NCI-H345 treated with DMSO at 0.1 percent for 48 hours (cell line): Measurements from ENCODE around the gene CABLES2.
A peak's percentile ranks its signal among the peaks of the same experiment; 100 is the strongest.

Source experiments
- DNase-seq: peaks from one replicate; lab custom pipeline; 2025; ENCODE audit not compliant: unreplicated experiment; lab: John Stamatoyannopoulos, UW

Gene CABLES2

DNA sequence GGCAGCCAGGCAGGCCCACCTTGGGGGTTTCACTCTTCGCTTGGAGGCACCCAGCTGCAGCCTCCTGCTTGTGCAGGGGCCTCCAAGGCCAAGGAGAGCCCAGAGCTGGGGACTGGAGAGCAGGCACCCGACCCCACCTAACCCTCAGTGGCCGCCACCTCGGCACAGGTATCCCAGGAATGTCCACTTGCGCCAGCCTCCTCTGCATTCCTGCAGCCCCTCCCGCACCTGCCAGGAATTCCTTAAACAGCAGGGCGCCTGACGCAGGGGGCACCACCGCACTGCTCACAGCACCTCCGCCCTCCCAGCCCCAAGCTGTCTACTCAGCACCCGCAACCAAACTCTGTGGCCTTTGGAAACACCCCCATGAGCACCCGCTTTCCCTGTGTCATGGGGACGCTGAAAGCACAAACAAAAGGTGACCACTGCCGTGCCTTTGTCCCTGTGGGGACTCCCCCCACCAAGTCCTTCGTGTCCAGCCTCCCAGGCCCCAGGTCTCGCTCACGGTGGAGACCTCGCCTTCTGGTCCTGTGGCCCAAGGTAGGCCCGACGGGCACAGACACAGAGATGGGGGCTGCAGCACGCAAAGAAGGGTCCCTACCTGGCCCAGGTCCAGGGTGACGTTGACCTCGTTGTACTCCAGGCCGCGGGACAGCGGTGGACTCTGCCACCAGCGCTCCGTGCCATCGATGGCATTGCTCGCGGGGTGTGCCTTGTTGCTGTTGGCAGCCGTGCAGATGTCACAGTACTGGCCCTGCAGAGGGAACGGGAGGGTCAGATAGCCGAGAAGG is 45.1 kb downstream of the CABLES2 start:
- no peak for DNase-seq

DNA sequence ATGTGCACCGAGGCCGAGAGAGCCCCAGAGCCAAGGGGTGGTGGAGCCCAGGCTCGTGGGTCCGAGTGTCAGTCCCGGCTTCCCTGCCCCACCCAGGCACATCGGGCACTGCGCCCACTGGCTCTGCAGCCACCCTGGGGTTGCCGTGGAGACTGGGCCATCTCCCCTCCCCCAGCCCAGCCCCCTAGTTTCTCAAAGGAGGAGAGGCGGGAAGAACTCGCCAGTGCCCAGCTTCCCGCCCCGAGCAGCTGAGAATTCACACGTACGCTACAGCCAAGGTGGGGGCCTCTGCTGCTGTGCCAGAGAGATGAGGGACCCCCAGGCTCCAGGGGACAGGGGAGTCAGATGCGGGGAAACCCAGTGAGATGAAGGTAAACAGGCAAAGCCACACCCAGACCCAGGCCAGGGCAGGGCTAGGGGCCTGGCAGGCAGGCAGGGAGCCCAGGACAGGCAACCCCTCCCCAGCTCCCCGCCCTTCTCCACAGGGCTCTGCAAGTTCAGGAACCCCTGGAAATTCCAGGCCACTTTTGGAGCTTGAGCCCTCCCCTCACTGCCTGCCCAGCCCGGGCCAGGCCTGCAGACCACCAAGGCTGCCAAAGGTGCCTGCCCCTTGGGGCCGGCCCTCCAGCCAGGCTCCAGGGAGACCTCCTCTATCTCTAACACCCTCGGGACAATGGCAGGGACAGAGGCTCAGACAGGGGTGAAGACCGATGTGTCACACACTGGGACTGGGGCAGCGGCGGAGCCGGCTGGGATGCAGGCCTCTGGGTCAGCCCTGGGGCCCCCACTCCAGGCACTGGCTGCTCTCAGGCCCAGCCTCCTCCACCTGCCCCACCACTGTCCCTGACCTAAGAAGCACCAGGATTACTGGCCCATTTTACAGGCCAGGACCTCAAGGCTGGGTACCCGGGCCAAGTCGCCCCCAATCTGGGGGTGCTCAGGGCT is 46.0 kb downstream of the CABLES2 start:
- DNase-seq: no peak

DNA sequence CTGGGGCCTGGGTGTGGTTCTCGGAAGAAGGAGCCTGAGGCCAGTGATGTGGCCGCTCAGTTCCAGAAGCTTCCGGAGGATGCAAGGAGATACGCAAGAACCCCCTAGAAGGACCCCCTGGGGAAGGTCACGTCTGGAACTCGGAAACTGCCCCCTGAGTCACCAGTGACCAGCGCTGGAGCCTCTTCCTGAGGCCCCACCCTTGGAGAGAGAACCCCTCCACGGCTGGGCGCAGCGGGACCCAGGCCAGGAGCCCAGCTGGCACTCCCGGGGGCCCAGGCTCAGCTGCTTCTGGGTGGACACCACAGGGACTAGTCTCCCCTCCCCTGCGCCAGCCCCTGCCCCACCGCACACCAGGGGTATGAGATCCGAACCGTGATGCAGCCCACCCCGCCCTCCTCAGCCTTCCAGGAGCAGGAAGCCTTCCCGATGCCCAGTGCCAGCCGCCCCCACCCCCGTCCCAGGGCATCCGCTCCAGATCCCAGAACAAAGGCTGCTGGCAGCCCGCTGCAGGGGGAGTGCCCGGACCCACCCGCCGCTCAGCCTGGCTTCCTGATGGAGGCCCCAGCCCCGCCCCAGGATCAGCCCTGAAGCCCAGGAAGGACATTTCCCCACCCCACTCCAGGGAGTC is 47.5 kb downstream of the CABLES2 start:
- DNase-seq: no peak

DNA sequence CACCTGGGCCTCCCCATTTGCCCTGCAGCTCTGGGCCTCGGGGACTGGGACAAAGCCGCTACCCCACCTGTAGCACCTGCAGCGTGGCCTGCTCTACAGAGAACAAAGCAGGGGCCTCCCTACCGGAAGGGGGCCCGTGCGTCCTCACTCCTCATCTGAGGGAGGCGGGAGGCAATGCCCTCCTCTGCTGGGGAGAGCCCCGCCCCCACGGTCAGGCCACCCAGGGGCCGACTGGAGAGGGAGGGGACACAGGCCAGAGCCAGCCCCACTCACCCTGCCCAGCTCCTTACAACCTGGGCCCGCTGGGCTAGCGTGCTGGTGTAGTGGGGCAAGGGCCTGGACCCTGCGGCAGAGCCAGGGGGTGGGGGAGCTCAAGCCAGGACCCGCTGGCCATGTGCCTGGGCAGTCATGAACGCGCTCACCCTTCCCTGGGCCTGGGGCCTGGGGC is 48.0 kb downstream of the CABLES2 start:
- DNase-seq: peak; percentile 54

DNA sequence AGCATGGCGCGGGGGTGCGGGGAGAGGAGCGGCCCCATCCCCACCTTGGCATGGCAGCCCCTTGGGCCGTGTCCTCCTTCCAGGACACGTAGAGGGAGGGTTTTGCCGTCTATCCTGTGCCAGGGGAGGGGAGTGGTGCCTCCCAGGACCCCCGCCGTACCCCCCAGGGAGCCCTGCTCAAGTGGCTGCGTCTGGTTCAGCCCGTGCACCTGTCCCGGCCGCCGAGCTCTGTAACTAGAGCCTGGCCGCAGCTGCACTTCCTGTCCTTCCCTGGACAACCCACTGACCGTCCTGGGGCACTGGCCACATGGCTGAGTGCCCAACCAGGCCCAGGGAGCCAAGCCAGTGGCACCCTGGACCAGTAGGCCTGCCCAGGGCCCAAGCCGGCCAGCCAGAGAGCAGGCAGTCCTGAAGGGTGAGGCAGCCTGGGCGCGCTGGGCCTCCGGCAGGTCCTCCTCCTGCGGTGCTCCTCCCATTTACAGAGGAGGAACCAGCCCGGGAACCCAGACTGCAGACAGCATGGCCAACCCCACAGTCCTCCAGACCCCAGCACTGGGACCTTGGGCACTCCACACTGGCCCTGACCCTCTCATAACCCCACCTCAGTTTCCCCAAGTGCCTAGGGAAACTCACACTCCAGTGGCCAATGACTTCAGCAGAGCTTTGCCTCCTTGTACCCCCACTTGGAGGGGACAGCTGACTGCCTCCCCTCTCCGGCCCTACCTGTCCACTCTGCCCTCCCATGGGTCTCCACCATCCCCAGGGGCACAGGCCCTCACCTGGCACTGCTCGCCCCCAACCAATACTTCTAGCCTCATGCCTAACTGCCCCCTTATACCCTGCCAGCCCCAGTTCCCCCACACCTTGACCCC is 48.7 kb downstream of the CABLES2 start:
- no peak for DNase-seq

DNA sequence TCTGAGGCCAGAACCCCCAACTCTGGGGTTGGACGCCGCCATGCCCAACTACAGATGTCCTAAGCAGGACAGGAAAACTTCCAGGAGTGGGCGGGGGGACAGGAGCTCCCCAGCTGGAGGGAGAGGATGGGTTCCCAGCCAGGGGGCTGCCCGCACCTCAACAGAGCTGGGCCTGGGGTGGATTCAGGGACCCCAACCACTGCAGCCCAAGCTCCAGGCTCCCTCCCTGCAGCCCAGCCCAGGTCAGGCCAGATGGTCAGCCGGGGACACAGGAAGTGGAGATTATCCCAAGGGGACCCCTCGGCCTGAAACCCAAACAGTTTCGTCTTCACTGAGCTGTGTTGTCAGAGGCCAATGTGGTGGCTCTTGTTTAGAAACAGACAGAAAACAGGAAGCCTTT is 49.4 kb downstream of the CABLES2 start:
- DNase-seq: no peak

DNA sequence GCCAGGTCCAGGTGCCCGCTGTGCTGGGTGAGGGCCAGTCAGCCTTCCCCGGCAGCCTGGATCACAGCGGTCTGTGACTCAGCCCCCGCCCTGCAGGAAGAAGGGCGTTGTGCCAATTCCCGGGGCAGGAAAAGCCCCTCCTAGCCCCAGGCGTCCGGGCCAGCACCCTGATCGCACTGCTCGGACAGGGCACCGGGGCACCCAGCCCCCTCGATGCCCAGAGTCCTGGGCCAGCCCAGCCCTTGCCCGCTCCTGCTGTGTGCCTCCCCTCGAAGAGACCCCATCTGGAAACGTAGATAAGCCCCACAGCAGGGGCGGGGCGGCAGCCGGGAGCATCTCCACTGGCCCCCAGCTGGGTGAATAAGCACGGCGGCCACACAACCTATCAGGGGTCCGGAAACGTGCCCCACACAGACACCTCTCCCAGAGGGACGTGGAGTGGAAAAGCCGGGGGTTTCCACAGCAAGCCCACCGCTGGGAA is 49.9 kb downstream of the CABLES2 start:
- no peak for DNase-seq

DNA sequence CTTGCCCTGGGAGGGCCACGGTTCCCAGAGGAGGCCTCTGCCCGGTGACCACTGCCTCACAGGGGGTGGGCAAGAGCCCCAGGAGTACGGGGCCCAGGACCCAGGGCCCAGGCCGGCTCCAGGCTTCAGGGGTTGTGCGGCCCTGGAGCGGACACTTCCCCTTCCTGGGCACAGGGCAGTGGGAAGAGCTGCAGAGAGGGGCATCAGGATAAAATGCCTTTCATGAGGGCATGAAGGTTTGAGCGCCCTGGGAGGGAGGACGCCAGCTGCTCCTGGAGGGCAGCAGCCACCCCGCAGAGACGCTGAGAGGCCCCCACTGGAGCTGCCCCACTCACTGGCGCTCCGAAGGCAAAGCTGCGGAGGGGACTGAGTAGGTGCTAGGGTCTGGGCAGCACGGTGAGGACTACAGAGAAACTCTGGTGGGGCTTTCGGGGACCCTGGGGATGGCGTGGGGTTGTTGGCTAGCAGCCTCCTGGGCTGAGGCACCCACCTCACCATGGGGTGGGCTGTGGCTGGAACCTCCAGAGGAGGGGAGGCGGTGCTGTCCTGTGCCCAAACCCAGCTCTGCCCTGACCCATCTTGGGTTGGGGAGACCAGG is 50.4 kb downstream of the CABLES2 start:
- peak; percentile 51 for DNase-seq

DNA sequence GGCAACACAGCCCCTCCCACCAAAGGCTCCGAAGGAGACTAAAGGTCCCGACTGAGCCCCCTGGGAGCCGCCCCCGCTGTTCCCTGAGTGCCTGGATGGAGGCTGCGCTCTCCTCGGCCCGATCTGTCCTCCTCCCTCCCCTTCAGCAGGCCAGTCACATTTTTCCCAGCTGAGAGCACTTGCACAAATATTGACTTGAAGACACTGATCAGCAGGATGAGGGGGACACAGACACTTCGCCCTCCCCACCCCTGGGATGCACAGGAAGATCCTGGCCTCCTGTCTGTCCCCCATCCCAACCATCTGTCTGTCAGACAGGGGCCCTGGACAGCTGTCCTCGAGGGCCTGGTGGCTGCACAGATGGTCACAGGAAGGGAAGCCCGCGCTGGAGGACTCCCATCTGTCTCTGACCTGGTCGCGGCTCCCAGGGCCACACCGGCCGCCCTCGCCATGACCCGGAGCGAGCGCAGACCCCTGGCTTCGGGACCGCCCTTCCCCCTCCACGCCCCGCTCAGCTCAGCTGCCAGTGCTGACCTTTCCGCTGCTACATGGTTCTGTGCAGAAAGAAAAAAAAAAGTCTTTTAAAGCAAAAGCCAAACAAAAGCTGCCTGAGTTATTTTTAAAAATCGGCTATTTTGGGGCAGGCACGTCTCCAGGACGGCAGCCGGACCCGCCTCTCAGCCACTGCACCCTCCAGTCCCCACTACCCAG is 51.1 kb downstream of the CABLES2 start:
- DNase-seq: no peak

DNA sequence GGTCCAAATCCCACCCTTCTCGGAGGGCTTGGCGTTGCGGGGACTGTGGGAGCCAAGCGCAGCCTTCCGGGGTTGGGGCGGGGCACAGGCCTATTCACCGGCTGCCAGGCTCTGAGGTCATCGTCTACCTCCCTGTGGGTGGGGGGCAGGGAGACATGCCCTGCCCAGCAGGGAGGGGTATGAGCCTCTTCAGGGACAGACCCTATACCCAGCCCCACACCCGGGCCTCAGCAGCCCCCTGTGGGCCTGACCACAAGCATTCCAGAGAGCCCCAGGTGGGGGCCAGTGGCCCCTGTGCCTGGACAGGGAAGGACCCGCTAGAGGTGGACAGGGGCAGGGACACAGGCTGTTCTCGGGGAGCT is 51.6 kb downstream of the CABLES2 start:
- DNase-seq: no peak

DNA sequence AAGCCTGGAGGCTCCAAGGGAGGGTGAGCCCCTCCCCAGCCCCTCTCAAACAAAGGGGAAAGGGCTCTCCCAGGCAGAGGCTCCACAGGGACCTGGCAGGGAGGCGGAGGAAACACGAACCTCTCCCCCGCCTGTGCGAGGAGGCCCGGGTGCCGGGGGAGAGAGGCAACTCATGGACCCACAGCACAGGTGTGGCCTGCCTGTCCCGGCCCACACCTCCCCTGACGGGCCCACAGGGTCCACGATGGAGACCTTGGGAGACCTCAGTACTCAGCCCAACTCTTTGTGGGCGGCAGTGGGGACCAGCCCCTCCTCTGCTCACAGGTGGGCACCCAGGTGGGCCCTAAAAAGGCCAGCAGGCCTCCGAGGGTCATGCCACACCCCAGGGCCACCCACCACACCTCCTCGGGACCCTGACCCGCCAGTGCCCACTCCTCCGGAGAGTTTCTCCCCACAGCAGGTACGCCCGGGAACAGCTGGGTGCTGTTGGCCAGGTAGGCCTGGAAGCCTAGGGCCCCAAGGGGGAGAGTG is 52.2 kb downstream of the CABLES2 start:
- peak; percentile 66 for DNase-seq

DNA sequence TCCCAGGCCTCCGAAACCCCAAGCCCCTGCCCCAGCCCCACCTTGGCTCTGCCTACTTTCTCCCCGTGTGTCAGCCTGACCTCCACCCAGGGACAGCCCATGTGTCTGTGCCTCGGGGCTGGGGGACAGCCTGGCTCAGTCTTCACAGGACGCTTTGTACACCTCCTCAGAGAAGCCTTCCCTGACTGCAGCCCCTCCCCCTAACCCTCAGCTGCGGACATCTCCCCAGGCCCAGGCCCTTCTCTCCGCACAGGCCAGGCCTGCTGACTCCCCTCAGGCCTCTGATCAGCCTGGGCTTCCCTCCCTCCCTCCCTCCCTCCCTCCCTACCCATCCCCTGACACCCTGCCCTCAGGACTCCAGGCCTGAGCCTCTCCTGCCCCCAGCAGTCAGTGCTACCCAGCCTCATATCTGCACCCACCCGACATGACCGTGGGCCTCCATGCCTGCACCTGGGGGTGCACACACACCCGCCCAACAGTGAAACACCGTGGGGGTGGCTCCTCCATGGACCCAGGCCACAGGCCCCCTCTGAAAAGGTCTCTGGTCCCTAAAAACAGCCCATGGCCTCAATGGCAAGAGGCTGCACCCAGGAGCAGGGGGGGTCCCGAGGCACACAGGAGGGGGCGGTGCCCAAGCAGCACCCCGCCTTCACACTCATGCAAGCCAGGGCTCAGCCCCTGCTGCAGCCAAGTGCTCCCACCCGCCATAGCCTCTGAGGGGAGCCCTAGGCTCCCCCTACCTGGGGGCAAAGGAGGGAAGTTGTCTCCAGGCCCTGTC is 52.9 kb downstream of the CABLES2 start:
- no peak for DNase-seq

DNA sequence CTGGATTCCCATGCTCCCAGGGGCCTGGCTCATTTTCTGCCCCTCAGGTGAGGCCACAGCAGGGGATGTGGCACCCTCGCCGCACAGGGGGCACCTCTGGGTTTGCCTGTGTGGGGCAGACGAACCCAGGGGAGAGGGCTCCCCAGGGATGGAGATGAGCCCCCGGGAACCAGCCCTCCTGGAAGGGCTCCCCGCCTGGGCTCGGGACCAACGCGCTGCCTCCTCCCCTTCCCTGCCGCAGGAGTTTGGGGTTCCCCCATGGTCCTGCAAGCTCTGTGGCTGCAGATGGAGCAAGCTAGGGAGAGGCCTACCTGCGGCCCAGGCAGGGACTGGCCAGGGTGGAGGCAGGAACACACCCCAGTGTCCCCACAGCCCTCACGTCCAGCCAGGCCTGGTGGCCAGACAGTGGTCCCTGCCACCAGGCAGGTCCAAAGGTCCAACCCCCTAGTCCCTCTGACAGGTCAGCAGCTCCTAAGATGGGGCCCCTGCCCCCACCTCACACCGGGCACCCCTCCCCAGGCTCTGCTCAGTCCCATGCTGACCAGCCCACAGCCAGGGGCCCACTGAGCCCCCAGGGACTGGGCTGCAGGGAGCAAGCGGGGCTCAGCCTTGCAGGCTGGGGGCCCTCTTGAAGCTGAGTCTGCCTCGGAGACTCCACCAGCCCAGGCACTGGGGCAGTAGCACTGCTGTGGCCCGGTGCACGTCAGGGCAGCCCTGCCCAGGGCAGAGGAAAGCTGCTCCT is 53.6 kb downstream of the CABLES2 start:
- DNase-seq: no peak

DNA sequence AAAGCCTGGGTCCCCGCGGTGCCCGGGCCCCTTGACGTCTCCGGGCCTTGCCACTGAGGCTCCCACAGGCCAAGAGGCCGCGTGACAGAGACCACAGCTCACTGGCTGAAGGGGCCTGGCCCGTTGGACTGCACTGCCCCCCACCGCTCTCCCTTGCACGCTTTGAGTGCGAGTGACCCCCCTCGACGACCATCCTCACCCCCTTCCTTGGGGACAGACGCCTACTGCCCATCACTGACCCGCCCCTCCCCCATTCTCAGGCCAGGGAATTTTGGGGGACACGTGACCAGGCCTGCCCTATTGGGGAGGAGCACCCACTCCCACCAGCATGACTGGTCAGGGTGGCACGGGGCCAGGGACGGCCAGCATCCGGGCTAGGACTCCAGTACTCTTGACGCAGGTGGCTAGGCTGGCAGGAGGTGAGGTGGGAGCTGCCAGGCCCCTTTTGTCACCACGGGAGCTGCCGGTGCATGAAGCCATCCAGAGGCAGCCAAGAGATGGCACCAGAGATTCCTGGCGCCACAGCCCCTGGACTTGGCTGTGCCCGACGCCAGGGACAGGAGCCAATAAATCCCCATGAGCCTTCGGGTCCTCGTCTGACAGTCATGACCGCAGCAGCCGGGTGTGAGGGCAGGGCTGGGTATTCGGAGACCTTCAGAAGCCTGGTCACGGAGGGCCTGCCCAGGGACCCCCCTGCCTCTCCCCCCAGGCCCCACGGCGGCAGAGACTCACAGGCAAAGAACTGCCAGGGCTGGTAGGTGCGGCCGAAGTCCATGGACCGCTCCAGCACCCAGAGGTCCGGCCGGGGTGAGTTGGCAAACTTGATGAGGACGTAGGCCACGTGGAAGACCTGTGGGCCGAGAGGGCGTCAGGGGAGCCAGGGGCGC is 54.4 kb downstream of the CABLES2 start:
- DNase-seq: no peak

DNA sequence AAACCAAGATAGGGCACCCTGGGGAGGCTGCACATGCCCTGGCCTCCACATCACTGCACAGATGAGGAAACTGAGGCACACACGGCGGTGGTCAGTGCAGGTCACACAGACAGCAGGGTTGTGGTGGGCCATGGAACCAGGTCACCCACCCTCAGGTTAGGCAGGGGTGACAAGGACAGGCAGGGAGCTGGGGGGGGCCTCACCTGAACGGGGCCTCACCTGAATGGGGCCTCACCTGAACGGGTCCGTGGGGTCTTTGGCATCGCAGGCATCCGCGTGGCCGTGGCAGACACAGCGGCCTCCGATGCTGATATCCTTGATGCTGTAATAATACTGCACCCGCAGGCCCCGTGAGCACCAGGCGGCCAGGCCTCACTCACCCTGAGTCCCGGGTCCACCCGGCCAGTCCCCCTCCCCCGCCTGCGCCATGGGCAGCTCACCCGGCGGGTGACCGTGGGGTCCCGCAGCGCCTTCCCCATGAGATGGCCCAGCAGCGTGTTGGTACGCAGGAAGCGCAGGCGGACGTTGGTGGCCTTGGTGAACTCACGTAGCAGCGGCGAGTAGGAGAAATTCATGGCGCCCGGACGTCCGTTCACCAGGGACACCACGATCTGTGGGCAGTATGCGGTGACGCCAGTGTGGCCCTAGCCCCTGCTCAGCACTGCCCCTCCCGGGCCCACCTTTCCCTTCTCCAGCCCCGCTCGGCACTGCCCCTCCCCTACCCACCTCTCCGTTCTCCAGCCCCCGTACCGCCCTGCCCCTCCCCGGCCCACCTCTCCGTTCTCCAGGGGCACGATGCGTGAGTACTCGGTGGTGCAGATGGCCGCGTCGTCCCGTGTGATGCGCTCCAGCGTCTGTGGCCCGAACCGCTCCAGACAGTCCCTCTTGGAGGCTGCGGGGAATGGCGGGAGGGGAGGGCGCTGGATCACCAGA is 55.4 kb downstream of the CABLES2 start:
- no peak for DNase-seq
